HG03095 (cell line): ENCODE data around the gene HPGDS.
"Not testable (repeated sequence)": the region's sequence is repeated elsewhere in the genome, so short reads cannot be mapped to it uniquely, and the experiment has no call there.

ENCODE experiments used
- ATAC-seq: cut with Tn5 transposase; IDR thresholded peaks from one replicate; pipeline ENCODE4 v1.9.1; 2021; ENCODE audit warnings: moderate library complexity; ENCODE audit not compliant: unreplicated experiment

HPGDS gene

DNA sequence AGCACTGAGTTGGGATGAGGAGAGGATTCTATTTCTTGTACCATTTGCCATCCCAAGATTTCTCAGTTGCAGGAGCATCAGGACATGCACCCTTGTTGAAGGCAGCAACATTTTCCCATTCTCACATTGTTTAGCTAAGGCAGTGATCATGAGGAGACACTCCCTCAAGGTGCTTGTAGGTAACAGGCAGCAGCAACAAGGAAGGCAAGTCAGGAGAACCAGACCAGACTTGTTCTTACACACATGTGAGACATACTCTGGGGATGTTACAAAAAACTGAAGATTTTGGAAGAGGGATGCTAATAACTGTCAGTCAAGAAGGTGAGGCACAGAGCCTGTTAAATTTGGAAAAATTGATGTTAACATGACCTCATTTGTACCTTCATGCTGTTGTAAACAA is 15.5 kb upstream of the HPGDS start:
- no peak for ATAC-seq

DNA sequence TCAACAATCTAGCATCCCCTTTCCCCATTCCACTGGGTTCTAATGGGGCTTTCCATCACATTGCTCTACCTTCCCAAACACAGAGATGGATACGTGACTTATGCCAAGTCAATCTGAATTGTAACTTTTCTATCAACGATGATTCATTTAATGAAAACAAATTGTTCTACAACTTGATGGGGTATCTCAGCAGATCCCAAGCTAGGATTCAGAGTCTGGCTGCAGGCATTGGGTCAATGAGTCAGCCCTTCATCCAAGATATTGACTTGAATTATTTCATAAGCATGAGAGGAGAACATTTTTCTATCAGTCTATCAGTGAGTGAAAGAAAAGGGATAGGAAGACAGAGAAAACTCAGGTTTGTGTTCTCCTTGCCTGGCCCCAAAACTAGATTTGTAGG is 15.0 kb upstream of the HPGDS start:
- no peak for ATAC-seq

- no peak for ATAC-seq
Observed at GRCh38 chr4:94356444-94356843, 13.8 kb upstream of the HPGDS start.

DNA sequence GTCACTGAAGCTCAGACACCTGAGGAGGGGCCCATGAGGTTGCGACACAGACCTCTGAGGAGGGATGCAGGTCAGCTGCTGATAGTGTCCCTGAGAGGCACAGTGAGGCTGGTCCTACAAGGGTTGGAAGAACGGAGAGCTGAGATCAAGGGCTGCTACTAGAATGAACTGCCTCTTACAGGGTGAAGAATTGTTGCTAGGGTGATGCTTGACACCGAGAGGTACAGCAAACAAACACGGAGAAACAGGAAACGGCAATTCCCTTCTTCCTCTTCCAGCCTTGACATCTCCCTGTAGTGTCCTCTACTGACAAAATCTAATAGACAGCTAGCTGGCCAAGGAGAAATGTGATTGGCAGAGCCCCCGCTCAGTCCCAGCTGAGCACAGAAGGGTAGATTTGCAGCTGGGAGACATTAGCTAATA is 11.8 kb upstream of the HPGDS start:
- ATAC-seq, result no peak

DNA sequence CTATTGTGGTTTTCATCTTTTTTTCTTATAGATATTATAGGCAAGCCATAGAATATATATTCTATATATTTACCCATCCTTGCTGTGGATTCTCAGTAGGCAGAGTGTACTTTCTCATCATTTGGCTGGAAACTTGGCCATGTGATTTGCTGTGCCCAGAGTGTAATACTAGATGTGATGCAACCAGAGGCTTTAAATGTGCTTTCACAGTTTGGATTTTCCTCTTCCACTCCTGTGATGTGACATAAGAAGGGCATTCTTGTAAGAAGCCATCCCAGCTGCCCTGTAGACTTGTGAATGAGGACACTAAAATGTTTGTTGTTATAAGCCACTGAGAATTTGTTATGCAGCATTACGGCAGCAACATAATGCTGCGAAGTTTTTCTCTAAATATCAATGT is 10.4 kb upstream of the HPGDS start:
- no peak for ATAC-seq

GRCh38 chr4:94352163-94352562 is 9.5 kb upstream of the HPGDS start:
- ATAC-seq, result no peak

DNA sequence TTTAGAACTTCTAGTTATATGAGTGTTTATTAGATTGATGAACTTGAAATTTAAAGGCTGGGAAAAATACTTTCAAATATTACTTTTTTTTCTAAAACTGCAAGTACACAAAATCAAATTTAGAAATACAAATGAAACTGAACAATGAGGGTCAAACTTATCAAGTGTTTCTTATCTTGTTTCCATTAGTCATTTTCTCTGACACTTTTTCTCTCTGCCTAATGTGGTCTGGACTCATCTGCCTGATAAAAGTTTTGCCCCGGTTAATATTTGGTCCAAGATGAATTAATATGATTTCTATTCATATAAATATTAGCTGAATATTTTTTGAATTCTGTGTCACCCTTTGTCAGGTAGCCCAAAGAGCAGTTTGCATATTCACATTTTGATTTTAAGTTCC is 8.7 kb upstream of the HPGDS start:
- ATAC-seq, result no peak

- ATAC-seq, result no peak
Observed at GRCh38 chr4:94350095-94350494, 7.5 kb upstream of the HPGDS start.

DNA sequence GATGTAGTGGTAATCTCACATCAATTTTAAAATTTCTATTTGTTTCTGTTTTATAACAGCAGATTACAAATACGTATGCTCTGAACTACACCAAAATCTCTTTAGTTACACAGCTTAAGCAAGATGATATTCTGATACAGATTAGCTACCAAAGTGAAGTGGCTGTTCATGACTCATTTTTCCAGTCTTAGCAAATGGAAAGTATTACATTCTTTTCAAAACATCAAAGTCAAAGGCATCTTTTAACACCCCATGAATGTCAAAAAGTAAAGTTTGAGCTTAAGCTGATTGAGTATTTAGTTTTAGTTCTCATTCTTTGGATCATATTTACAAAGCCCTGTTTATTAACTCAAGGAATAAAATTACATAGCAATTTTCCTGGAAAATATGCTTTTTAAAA is 6.6 kb upstream of the HPGDS start:
- ATAC-seq, result no peak

- no peak for ATAC-seq
Observed at GRCh38 chr4:94348666-94349065, 6.0 kb upstream of the HPGDS start.

DNA sequence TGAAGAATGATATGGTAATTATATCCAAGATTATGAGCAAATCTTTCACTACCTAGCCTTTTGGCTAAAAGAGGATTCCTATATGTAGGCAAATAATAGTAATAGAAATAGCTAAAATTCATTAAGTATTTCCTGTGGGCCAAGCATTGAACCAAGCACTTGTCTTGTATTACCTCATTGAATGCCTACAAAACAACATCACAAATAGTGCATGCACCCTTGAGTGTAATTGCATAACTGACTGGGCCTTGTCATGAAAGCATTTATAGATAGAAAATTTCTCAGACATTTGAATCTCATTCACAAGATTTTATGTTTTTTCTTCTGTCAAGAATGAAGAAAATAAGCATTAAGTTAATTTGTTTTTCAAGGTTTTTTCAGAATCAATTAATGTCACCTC is 3.9 kb upstream of the HPGDS start:
- ATAC-seq, result no peak

DNA sequence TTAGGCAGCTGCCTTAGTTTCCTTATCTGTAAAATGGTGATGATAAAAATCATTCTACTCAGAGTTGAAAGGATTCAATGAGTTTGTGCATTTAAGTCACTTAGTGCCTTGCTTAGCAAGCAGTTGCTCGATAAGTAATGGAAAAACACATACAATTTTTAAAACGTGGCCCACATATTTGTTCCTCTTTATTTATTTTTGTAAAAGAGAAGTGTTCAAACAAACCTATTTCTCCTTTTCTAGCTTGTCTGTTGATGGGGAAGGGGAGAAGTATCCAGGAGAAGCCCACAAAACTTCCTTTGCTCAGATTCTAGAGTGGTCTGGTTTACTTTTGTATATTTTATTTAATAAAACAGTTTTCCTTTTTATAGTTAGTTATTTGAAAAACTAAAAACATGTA is 3.3 kb upstream of the HPGDS start:
- ATAC-seq, result no peak

DNA sequence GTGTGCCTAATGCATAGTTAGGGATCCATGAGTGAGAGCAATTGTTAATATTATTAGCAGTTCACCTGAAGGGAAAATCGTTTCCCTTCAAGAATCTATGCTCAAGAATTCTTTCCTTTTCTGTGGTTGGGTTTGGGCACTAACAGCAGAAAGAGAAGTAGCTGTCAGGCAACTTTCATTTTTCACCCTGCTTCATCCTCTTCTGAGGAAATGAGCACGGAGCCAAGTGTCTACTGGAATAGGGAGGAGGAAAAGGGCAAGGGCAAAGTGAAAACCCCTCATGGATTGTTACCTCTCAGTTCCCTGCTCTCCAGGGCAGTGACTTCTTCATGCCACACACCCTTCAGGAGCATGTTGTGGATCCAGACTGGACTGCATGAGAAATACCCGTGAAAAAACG is 2.6 kb upstream of the HPGDS start:
- no peak for ATAC-seq

GRCh38 chr4:94344457-94344856 is 1.8 kb upstream of the HPGDS start:
- ATAC-seq, result no peak

- no peak for ATAC-seq
Observed at GRCh38 chr4:94341481-94342370, 910 bp downstream of the HPGDS start.

DNA sequence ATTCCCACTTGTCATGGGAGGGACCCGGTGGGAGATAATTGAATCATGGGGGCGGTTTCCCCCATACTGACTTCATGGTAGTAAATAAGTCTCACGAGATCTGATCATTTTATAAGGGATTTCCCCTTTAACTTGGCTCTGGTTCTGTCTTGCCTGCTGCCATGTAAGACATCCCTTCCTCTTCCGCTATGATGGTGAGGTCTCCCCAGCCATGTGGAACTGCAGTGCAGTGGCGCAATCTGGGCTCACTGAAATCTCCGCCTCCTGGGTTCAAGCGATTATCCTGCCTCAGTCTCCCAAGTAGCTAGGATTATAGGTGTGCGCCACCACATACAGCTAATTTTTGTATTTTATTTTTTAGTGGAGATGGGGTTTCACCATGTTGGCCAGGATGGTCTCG is 2.9 kb downstream of the HPGDS start:
- no peak for ATAC-seq

- ATAC-seq, result peak; percentile 82
Observed at GRCh38 chr4:94338681-94339351, 3.8 kb downstream of the HPGDS start.

GRCh38 chr4:94336791-94337190 is 5.8 kb downstream of the HPGDS start:
- ATAC-seq, result not testable (repeated sequence)

GRCh38 chr4:94336303-94336702 is 6.3 kb downstream of the HPGDS start:
- ATAC-seq, result no peak

- ATAC-seq, result no peak
Observed at GRCh38 chr4:94334962-94335361, 7.7 kb downstream of the HPGDS start.

GRCh38 chr4:94334476-94334875 is 8.2 kb downstream of the HPGDS start:
- ATAC-seq, result no peak

DNA sequence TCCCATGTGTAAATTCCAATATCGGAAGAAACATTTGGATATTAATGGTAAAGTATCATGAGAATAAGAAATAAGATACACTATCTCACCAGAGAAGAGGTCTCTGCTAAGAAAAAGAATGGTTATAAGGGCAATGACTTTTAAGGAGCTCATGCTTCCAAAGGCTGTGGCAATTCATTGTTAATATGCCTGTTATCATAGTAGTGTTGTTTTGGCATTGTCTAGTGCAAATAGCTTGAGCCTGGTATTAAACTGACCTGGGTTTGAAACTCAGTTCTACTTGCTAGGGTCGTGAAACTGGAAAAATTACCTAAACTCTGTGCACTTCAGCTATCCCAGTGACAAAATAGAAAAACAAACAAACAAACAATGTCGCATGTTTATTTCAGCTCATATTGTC is 8.8 kb downstream of the HPGDS start:
- ATAC-seq, result no peak
